DND-41 (cell line): ENCODE measurements around the gene PBRM1.
"Not testable (repeated sequence)": the region's sequence is repeated elsewhere in the genome, so short reads cannot be mapped to it uniquely, and the experiment has no call there.

ENCODE experiments used
- ATAC-seq: fragments of 200-7000 bp; cut with Tn5 transposase; 3 replicates; pipeline ENCODE4 v1.9.1; 2021; ENCODE audit warnings: low read depth; ENCODE audit not compliant: insufficient read depth
- DNase-seq: peaks from one replicate; pipeline ENCODE4 v3.0.0-alpha.2; 2020
- H2AFZ ChIP-seq: 2 replicates; pipeline ENCODE4 v1.6.0; 2012; ENCODE audit warnings: low read depth, low read length
- H3K27ac ChIP-seq: 2 replicates; pipeline ENCODE4 v1.5.1; 2012; ENCODE audit warnings: low read length, inconsistent platforms
- H3K27me3 ChIP-seq: fragments of 200-600 bp; sonication (generic); 2 replicates; pipeline ENCODE4 v1.6.0; 2012; ENCODE audit warnings: low read length, mild to moderate bottlenecking, inconsistent platforms; ENCODE audit not compliant: insufficient read depth, poor library complexity
- H3K36me3 ChIP-seq: 2 replicates; pipeline ENCODE4 v1.5.1; 2012; ENCODE audit warnings: low read length, inconsistent platforms; ENCODE audit not compliant: insufficient read depth
- H3K4me1 ChIP-seq: 2 replicates; pipeline ENCODE4 v1.5.1; 2012; ENCODE audit warnings: mild to moderate bottlenecking, low read length; ENCODE audit not compliant: insufficient read depth
- H3K4me2 ChIP-seq: 2 replicates; pipeline ENCODE4 v1.6.0; 2012; ENCODE audit warnings: mild to moderate bottlenecking, moderate library complexity, low read length, inconsistent platforms; ENCODE audit not compliant: insufficient read depth
- H3K4me3 ChIP-seq, 2 experiments: fragments of 200-600 bp in 1 of 2; shearing (Covaris generic) in 1 of 2; 2 replicates each; pipeline ENCODE4 v1.5.1; 2012 to 2016; ENCODE audit warnings: inconsistent platforms in 2 of 2, low read length in 2 of 2, mild to moderate bottlenecking in 2 of 2, low read depth in 1 of 2, moderate library complexity in 1 of 2
- H3K79me2 ChIP-seq: 2 replicates; pipeline ENCODE4 v1.6.0; 2012; ENCODE audit warnings: low read length, inconsistent platforms; ENCODE audit not compliant: insufficient read depth
- H3K9ac ChIP-seq: 2 replicates; pipeline ENCODE4 v1.6.0; 2012; ENCODE audit warnings: low read depth, mild to moderate bottlenecking, inconsistent platforms, low read length, moderate library complexity
- H3K9me3 ChIP-seq: 2 replicates; pipeline ENCODE4 v1.5.1; 2012; ENCODE audit warnings: low read length, moderate library complexity, mild to moderate bottlenecking, inconsistent platforms; ENCODE audit not compliant: insufficient read depth, severe bottlenecking
- H4K20me1 ChIP-seq: 2 replicates; pipeline ENCODE4 v1.6.0; 2012; ENCODE audit warnings: low read length; ENCODE audit not compliant: insufficient read depth
- CTCF ChIP-seq: IDR thresholded peaks from 2 replicates; pipeline ENCODE4 v1.5.1; 2012; ENCODE audit warnings: borderline replicate concordance, low read length, moderate library complexity, mild to moderate bottlenecking; ENCODE audit not compliant: poor library complexity, severe bottlenecking; ENCODE audit errors: extremely low read depth
- EZH2 ChIP-seq: IDR thresholded peaks from 3 replicates; pipeline ENCODE4 v1.6.1; 2012; ENCODE audit warnings: borderline replicate concordance, low read depth, mild to moderate bottlenecking, moderate library complexity, low read length, inconsistent platforms; ENCODE audit not compliant: severe bottlenecking

Gene PBRM1

GRCh38 chr3:52528586-52529375 is 156.9 kb downstream of the PBRM1 start:
- TF ChIP-seq CTCF (no peak), EZH2 (no peak)
- Histone ChIP-seq H4K20me1 (no peaks in the 10 kb centered on the region), H3K36me3 (no peaks in the 10 kb centered on the region), H3K9ac (no peak overlapping the region), H3K27me3 (no peaks in the 10 kb centered on the region), H3K4me2 (no peak overlapping the region), H3K79me2 (no peaks in the 10 kb centered on the region), H3K27ac (no peak overlapping the region), H2AFZ (no peak overlapping the region), H3K9me3 (no peaks in the 10 kb centered on the region), H3K4me3 (no peak overlapping the region), H3K4me1 (no peaks in the 10 kb centered on the region)
- no peak for ATAC-seq
- no peak for DNase-seq

- no peaks in the 10 kb centered on the region for H3K4me1 ChIP-seq
- no peaks in the 10 kb centered on the region for H4K20me1 ChIP-seq
- TF ChIP-seq CTCF: no peak
- TF ChIP-seq EZH2: no peak
- H3K4me2 ChIP-seq: no peak overlapping the region
- no peak for ATAC-seq
- no peak overlapping the region for H3K27ac ChIP-seq
- no peak overlapping the region for H3K4me3 ChIP-seq
- H3K9ac ChIP-seq: no peak overlapping the region
- no peak overlapping the region for H2AFZ ChIP-seq
- H3K36me3 ChIP-seq: no peaks in the 10 kb centered on the region
- no peaks in the 10 kb centered on the region for H3K27me3 ChIP-seq
- no peak for DNase-seq
- H3K79me2 ChIP-seq: no peaks in the 10 kb centered on the region
- no peaks in the 10 kb centered on the region for H3K9me3 ChIP-seq
Observed at GRCh38 chr3:52527732-52528585, 157.8 kb downstream of the PBRM1 start.

- no peak overlapping the region for H3K9ac ChIP-seq
Observed at GRCh38 chr3:52527039-52527731, 158.5 kb downstream of the PBRM1 start.

GRCh38 chr3:52526671-52527038 is 159.1 kb downstream of the PBRM1 start:
- not testable (repeated sequence) for DNase-seq, H3K9me3 ChIP-seq, H3K27me3 ChIP-seq, H2AFZ ChIP-seq, H3K9ac ChIP-seq, H3K79me2 ChIP-seq, H3K27ac ChIP-seq, H3K4me1 ChIP-seq, H4K20me1 ChIP-seq, H3K4me2 ChIP-seq, ATAC-seq, H3K4me3 ChIP-seq, H3K36me3 ChIP-seq

More at GRCh38 chr3:52527039-52527731, 158.5 kb downstream of the PBRM1 start:
- no peak for ATAC-seq
- no peaks in the 10 kb centered on the region for H3K27me3 ChIP-seq
- DNase-seq: no peak
- no peaks in the 10 kb centered on the region for H3K9me3 ChIP-seq
- TF ChIP-seq EZH2 (no peak), CTCF (no peak)
- no peaks in the 10 kb centered on the region for H3K4me1 ChIP-seq
- no peaks in the 10 kb centered on the region for H4K20me1 ChIP-seq
- H3K79me2 ChIP-seq: no peaks in the 10 kb centered on the region
- H2AFZ ChIP-seq: no peak overlapping the region
- H3K4me2 ChIP-seq: no peak overlapping the region
- no peaks in the 10 kb centered on the region for H3K36me3 ChIP-seq
- no peak overlapping the region for H3K27ac ChIP-seq
- H3K4me3 ChIP-seq: no peak overlapping the region
